A204.1 (cell line): ENCODE measurements around the gene NDUFAF8.

Experiments used
- FAIRE-seq: peaks from 2 replicates; lab custom pipeline; 2012; peaks lifted over from hg19 to GRCh38; lab: Jason Lieb, UNC

The NDUFAF8 gene

GRCh38 chr17:81200695-81201580 lies 38.2 kb upstream of the NDUFAF8 start:
- peak; percentile 56 for FAIRE-seq

- no peak for FAIRE-seq
Measured at GRCh38 chr17:81202318-81202717, 36.8 kb upstream of the NDUFAF8 start.

- no peak for FAIRE-seq
Measured at GRCh38 chr17:81203136-81203535, 36.0 kb upstream of the NDUFAF8 start.

- FAIRE-seq: no peak
Measured at GRCh38 chr17:81204578-81204977, 34.5 kb upstream of the NDUFAF8 start.

- FAIRE-seq: no peak
Measured at GRCh38 chr17:81206166-81206565, 33.0 kb upstream of the NDUFAF8 start.

- FAIRE-seq: no peak
Measured at GRCh38 chr17:81206657-81207056, 32.5 kb upstream of the NDUFAF8 start.

GRCh38 chr17:81207610-81208581 lies 31.2 kb upstream of the NDUFAF8 start:
- FAIRE-seq: no peak

GRCh38 chr17:81208651-81209050 lies 30.5 kb upstream of the NDUFAF8 start:
- no peak for FAIRE-seq

- FAIRE-seq: no peak
Measured at GRCh38 chr17:81209141-81209540, 30.0 kb upstream of the NDUFAF8 start.

- no peak for FAIRE-seq
Measured at GRCh38 chr17:81210466-81210865, 28.7 kb upstream of the NDUFAF8 start.

- FAIRE-seq: no peak
Measured at GRCh38 chr17:81210868-81211267, 28.2 kb upstream of the NDUFAF8 start.

- FAIRE-seq: no peak
Measured at GRCh38 chr17:81212365-81212764, 26.8 kb upstream of the NDUFAF8 start.

GRCh38 chr17:81213978-81214377 lies 25.1 kb upstream of the NDUFAF8 start:
- FAIRE-seq: no peak

- no peak for FAIRE-seq
Measured at GRCh38 chr17:81217491-81217890, 21.6 kb upstream of the NDUFAF8 start.

- FAIRE-seq: no peak
Measured at GRCh38 chr17:81218459-81218858, 20.7 kb upstream of the NDUFAF8 start.

- no peak for FAIRE-seq
Measured at GRCh38 chr17:81218991-81219390, 20.1 kb upstream of the NDUFAF8 start.

GRCh38 chr17:81219476-81220180 lies 19.5 kb upstream of the NDUFAF8 start:
- no peak for FAIRE-seq

GRCh38 chr17:81221371-81221841 lies 17.7 kb upstream of the NDUFAF8 start:
- FAIRE-seq: no peak

GRCh38 chr17:81221842-81222619 lies 17.1 kb upstream of the NDUFAF8 start:
- FAIRE-seq: no peak

GRCh38 chr17:81222620-81222905 lies 16.6 kb upstream of the NDUFAF8 start:
- FAIRE-seq: no peak

- FAIRE-seq: peak; percentile 9
Measured at GRCh38 chr17:81222906-81223761, 16.0 kb upstream of the NDUFAF8 start, which contains the start of gene CEP131. CEP131 (minus strand) TSS chr17:81222965; CDS start chr17:81220056, 2,909 bp downstream.
